ENCODE results near the gene GMDS.

DNA sequence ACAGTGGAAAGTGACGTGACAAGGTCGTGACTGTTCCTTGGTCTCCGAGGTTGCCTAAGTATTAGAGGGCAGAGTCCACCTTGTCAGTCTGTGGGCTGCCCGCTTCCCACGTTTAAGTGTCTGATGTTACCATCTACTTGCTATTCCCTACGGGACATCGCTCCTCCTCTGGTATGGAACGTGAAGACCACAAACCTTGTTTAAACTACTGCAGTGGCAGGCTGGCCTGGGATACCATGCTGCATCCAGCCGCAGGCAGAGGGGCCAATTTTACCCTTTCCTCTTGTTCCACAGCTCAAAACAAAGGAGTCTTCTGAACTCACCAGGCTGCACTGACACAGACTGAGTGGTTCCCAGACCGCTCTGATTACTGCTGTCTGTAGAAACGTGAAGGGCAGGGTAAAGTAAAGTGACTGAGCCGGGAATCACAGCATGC, 359.8 kb downstream of the GMDS start:
- TF ChIP-seq POLR2A (IDR thresholded peaks at IDR 0.05; ENCODE audit: low read depth, low read length) (no peak), POLR2AphosphoS5 (IDR thresholded peaks at IDR 0.05; ENCODE audit: low read depth, low read length) (no peak)

Measured in GM12892 (cell line).